Measurements from ENCODE around the gene MTA1. TPM values are rescaled to one million over a fixed set of nuclear protein-coding genes. Genes with fewer than 3 reads are reported as not detected.
A peak's percentile ranks its signal among the peaks of the same experiment; 100 is the strongest.

The MTA1 gene
- polyA plus RNA-seq, 5 donors: 85.8 to 159 (median 125) TPM

DNA sequence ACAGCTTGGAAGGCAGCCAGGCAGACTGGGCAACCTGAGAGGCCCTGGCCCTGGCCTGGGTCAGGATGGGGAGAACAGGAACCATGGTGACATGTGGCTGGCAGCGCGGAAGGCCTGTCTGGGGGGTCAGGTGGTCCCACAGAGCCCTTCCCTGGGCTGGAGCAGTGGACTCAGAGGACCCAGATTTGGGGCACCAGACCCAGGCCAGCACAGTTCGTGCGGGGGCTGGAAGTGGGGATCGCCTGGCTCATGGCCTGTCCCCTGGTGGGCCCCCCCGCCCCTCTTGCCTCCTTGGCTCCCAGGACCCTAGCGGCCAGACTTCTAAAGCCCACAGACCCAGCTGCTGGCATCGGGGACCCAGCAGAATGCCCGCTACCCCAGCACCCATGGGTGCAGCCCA is 21.4 kb downstream of the MTA1 start:
- DNase-seq: no peak

DNA sequence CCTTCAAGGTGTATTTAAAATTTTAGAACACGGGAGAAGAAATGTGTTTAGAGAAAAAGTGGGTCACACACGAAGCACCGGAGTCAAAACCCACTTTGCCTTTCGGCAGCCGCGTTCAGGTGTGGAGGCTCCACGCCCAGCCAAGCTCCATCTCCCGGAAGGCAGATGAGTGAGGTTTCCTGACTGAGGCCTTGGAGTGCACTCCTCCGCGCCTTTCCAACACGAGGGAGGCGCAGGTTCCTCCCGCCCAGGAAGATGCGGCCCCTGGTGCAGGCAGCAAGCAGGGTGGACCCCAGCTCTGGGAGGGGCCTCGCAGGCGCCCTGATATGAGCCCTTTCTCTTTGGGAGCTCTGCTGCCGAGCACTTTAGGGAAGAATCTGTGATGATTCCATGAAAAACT is 22.5 kb downstream of the MTA1 start:
- no peak for DNase-seq

DNA sequence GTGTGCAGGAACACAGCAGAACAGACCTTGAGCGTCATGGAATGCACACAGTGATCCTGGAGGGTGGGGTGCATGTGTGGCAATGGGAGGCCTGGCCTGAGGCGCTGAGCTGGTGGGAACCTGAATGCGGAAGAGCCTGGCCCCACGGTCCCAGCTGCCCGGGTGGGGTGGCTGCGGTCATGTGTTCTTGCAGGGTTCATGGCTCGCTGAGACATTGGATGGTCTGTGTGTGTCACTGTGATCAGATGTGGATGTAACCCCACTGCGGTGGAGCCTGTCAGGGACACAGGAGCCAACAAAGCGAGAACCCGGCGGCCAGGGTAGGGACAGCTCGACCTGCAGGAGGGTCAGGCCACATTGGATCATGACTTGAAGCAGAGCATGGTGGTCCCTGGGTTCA is 23.2 kb downstream of the MTA1 start:
- no peak for DNase-seq

DNA sequence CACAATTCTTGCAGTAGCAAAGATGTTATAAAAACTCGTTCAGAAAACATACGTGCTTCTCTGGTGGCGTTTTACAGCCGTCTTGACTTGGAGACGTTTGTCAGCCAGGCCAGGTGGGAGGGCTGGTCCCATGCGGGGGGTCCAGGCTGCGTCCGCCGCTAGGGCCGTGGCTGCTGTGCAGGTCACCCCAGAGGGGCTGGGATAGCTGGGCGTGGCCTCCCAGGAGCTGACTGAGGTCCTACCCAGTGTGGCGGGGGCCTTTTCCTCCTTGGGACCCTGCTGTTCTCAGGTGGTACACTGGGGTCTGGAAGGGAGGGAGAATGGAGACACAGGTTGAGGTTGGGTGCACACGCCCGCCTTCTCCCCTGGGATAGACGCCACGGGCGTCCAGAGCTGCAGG is 25.2 kb downstream of the MTA1 start:
- no peak for DNase-seq

DNA sequence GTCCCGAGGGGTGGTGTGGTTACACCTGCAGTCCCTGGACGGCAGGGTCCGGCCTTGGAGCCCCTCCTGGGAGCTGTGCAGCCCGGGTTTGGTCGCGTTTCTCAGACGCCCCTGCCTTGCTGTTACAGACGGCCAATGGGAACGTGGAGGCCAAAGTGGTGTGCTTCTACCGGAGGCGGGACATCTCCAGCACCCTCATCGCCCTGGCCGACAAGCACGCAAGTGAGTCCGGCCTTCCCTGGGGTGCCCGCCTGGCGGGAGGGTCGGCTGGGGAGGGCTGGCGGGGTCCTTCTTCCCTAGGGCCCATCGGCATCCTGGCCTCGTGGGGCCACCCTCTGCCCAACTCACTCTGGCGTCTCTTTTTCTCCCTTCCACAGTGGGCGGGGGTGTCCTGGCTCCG is 25.7 kb downstream of the MTA1 start:
- DNase-seq: no peak

DNA sequence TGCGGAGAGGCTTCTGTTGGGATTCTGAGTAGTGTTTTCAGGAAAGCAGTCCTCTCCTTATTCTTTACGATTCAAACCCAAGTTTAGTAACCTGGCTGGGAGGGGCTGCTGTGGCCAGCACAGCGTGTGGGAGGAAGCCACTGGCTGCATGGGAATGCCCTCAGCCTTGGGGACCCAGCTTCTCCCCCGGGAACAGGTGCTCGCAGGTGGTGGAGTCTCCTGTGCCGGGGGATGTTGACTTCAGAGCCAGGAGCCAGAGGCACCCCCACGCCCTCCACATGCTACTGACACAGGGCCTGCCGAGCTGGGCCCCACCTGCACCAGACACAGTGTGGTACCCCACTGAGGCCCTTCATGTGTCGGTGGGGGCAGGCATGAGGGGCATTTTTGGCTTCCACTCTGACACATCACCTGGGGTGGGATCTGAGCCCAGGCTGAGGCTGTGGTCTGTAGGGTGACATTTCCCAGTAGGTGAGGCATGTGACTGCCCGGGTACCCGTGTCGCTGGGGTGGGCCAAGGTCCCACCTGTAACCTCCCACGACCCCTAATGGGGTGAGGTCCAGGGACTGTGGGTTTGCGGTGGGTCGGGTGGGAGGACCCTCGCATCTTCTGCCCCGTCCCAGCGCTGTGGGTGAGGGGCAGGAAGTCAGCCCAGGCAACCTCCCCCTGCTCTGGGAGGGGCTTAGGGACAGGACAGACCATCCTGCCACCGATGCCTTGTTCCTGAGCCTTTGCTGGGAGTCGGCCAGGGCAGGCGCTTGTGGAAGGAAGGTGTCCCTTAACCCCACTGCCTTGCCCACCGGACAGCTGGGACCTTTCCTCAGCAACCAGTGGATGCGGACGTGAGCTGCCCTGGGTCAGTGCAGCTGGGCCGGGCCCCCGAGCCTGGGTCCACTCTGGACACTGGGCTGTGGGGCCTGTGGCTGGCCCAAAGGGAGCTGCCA is 26.5 kb downstream of the MTA1 start:
- no peak for DNase-seq

DNA sequence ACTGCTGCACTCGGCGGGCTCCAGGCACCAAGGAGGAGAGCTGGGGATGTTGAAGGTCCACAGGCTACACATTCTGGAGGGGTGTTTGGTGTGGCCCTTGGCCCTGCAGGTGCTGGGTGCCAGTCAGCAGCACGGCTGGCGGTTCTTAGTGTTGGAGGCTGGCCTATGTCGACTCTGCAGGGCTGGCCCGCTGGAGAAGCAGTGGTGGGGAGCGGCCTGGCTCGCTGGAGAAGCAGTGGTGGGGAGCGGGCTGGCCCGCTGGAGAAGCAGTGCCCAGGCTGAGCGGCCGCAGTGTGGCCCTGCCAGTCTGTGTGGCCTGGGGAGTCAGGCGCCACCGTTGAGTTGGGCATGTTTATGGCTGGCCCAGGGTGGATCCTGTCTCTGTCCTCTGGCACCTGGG is 27.3 kb downstream of the MTA1 start:
- DNase-seq: no peak

DNA sequence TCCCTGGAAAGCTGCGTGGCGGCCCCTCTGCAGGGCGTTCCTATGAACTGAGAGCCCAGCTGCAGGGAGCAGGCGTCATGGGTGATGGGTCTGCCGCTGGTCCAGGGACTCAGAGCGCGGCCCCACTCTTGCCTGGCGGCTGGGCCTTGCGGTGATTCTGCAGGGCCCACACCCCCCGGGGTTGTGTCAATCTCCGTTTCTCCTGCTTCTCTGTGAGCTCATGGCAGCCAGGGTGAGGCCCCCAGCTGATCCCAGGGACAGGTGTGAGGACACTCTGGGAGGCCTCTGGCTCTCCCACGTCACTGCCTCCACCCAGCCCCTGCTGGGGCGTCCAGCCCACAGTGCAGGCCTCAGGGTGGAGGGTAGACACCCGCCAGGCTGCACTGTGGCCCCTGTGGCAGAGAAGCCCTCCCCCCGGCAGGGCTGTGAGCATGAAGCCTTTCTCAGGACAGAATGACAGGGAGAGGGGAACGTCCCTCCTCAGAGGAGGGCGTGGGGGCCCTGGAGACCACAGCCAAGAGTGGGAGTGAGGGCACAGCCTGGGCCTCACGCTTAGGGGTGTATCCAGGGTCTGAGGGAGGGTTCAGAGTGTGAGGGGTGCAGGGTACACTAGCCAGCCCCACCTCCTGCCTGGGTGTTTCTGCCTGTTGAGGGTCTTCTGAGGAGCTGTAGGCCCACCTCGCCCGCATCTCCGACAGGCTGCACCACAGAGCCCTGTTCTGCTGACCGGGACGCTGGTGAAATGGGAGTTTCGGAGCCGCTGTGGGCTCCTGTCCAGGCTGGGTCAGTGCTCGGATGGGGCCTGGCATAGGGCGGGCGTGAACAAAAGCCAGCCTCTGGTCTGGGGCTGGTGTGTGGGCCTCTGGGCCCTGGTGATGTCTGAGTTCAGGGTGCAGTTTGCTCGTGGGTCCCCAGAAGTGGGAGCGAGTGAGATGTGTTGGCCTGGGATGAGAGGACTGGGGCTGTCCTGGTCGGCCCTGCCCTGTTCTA is 28.3 kb downstream of the MTA1 start:
- no peak for DNase-seq

DNA sequence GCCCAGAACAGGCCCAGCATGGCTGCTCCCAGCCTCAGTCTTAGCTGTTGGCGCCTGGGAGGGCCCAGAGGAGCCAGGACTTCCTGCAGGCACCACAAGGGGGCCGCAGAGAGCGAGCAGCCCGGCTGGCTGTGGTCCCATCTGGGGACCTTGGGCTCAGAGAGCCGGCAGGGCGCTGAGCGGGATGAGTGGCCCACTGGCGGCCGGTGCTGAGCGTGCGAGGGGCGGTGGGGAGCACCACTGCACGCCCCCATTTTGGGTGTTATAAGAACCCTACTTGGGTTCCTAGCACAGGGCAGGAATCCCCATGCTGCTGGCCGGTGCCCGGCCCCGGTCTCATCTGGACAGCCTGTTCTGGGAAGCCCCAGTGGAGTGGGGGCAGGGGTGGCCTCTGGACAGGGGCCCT is 29.1 kb downstream of the MTA1 start:
- peak; percentile 71 to 72 for DNase-seq

DNA sequence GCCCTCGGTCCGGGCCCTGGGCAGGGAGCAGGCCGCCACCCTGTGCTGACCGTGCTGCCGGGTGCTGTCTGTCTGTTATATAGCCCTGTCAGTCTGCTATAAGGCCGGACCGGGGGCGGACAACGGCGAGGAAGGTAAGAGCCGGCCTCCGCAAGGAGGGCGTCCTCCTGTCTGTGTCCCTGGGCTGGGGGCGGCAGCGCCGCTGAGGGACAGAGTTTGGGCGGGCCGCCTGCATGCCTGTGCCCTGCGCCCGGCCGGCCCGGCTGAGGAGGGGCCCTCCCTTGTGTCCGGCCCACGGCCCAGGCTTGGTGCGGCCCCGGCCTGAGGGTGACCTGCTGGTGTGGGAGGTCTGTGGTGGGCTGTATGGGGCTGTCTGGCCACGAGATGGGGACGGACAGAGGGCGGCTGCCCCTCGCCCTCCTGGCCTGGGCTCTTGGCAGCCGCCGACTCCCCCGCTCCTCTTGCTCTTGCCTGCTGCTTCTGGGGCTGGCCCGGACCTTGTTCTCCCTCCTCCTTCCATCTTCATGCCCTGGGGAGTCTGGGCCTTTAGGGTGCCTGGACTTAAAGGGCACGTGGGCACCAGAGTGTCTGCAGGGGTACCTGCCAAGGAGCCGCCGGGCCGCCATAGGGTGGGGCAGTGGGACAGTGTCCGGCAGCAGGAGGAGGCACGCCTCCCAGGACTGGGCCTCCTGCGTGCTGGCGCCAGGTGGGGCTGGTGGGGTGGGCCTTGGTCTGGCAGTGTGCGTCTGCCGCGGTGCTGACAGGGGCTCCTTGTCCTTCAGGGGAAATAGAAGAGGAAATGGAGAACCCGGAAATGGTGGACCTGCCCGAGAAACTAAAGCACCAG is 29.9 kb downstream of the MTA1 start:
- DNase-seq: no peak

DNA sequence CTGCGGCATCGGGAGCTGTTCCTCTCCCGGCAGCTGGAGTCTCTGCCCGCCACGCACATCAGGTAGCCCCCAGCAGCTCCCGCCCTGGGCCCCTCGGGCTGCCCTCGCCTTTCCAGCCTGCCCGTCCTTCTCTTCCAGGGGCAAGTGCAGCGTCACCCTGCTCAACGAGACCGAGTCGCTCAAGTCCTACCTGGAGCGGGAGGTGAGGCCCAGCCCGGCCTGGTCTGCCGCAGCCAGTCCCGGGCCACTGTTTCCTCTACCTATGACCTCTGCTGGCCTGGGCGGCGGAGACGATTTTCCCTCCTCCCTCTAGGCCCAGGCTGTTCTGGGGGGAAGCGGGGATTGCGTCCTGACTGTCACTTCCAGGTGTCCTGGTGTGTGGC is 30.5 kb downstream of the MTA1 start:
- no peak for DNase-seq

DNA sequence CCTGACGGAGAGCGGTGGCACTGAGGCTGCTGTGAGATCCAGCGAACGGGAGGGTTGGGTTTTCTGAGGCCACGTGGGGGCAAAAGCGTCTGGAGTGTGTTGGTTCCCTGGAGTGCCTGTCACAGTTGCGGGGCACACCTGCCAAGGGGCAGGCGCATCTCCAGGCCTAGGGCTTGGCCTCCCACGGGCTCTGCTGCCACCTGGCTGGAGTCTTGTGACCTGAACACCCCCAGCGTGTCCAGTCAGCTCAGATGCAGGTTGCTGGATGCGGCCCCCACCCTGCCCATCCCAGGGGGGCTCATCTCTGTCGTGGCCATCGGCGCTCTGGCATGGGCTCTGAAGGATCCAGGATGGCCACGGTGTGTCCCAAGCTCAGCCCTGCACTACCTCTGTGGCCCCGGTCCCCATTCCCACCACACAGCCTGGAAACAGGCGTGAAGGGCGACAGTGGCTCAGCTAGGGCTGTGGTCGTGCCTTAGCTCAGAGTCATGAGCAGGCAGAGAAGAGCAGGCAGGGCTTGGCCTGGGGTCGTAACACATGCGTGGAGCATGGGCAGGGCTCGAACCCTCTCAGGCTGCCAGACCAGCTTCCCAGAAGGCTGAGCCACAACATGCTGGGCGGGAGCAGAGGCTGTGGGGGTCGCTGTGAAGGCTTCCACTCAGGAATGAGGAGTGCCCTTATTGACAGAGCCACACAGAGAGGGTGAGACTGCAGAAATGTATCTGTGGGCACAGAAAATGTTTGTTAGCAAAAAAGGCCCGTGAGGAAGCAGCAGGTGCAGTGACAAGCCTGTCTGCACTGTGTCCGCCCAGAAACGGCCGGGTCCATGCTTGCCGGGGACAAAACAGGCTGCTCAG is 31.5 kb downstream of the MTA1 start:
- no peak for DNase-seq

DNA sequence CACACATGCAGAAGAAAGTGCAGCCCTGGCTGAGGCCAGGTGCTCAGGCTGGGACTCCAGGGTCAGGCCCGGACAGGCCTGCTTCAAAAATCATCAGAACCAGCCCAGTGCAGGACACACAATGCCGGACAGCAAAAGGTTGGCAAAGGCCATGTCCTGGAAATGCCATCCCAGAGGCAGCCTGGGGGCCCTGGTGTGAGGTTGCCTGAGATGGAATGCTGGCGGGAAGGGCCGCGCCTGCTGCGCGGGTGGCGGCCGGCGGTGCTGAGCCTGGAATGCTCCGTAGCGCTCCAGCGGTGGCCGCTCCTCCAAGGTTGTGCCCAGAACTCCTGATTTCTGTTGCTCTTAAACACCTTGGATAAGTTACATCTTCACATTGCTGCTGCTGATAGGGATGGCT is 33.3 kb downstream of the MTA1 start:
- no peak for DNase-seq

DNA sequence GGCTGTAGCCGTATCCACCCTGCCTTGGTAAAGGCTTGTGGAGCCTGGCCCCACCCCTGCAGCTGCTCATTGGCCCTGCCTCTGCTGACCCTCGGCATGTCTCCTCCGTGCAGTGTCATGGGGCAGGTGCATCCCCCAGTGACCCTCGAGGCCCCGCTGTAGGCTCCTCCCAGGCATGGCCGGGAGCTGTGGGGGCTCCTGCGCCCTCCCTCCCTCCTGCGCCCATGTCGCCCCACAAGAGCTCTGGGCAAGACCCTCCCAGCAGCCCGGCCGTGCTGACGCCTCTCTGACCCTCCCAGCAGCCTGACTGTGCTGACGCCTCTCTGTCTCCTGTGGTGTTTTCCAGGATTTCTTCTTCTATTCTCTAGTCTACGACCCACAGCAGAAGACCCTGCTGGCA is 34.2 kb downstream of the MTA1 start:
- no peak for DNase-seq

DNA sequence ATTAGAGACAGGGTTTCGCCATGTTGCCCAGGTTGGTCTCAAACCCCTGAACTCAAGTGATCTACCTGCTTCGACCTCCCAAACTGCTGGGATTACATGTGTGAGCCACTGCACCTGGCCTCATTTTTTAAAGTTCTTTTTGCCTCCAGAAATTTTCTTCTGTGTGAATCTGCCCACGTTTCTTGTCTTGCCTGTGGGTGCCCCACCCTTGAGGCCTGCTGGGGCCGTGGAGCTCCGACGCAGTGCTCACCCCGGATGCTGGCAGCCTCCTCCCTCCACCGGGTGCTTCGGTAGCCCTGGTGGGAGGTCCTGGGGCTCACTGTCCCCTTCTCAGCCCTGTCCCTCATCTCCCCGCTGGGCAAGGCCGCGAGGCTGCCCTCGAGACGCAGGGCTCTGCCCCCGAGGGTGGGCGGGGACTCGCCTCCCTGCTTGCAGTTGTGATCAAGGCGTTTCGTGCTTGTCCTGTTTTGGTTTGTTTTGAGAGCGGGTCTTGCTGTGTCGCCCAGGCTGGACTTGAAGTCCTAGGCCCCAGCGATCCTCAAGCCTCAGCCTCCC is 35.5 kb downstream of the MTA1 start:
- DNase-seq: no peak

DNA sequence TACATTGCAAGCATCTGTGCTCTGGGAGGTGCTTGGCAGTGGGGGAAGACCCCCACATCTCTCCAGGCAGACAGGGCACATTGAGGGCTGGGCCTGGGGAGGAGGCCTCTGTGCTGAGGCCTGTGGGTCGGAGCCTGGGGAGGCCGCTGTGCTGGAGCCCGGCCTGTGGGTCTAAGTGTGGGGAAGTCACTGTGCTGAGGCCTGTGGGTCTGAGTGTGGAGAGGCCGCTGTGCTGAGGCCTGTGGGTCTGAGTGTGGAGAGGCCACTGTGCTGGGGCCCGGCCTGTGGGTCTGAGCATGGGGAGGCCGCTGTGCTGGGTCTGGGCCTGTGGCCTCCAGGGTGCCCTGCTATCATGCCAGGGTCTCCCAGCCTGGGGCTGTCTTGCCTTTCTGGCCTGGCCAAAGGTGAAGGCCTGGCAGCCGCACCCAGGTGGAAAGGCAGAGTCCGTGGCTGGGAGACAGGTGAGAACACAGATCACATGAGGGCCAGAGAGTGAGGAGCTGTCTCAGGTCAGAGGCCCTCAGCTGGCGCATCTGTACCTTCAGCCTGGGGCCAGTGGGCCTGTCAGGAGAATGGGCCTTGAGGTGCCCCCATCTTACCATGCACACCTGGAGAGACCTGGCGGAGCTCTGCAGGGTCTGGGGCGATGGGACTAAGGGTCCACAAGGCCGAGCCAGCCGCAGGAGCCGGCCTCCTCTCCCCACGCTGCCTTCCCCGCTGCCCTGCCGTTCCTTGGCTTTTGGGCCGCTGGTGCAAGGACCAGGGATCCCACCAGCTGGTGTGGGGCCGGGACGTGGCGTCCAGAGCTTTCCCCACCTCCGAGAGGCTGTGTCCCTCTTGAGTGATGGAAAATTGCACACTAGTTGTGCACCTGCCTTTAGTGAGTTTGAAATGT is 36.4 kb downstream of the MTA1 start:
- DNase-seq: no peak

DNA sequence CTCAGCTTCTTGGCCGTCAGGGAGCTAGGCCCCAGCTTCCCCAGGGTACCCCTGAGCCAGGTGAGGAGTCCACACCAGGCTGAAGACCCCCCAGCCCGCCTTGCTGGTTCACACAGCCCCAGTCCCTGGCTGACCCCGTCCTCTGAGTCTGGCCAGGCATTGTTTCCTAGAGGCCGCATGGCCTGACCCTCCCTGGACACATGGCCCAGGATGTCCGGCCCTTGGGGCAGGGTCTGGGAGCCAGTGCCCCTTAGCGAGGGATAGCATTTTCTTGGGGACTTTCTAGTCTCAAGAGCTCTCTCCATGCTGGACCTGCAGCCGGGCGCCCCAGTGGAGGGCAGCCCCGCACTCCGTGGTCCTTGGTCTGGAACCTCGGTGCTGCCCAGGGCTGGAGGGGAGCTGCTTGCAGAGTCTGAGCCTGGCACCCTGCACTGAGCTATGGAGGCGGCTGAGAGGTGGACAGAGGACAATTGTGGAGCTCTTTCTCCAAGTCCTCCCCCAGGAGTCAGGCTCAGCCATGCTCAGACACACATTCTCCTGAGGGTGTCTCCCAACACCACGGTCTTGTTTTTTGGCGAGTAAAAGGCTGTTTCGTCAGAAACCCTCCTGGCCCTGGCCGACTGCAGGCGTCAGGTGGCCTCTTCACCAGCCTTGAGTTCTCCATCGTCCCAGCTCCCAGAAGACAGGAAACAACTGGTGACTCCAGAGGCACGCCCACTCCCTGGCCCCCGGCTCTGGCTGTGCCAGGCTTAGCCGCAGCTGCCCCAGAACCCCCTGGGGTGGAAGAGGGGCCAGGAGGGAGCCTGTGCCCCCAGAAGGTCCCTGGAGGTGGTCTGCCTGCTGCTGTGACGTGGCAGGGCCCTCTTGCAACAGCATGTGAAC is 37.4 kb downstream of the MTA1 start:
- no peak for DNase-seq

DNA sequence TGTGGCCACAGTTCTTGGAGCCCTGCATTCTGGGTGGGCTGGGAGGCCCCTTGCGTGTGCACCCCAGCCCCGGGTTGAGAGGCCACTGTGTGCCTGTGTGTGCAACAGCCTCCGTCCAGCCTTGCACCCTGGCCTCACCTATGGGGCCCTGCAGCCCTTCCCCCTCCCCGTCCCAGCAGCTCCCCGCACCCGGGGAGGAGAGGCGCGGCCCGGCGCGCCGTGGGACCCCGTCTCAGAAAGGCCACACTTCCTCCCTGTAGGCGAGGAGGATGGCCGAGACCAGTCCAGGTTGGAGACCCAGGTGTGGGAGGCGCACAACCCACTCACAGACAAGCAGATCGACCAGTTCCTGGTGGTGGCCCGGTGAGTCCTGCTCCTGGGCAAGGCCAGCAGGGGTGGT is 38.4 kb downstream of the MTA1 start:
- no peak for DNase-seq

Measured in right lung (tissue), 5 donors.